ENCODE data around the gene CNPY1. TPM values are rescaled to one million over a fixed set of nuclear protein-coding genes. Genes with fewer than 3 reads are reported as not detected.

The CNPY1 gene
- total and polyA plus RNA-seq, 4 donors, result not detected

DNA sequence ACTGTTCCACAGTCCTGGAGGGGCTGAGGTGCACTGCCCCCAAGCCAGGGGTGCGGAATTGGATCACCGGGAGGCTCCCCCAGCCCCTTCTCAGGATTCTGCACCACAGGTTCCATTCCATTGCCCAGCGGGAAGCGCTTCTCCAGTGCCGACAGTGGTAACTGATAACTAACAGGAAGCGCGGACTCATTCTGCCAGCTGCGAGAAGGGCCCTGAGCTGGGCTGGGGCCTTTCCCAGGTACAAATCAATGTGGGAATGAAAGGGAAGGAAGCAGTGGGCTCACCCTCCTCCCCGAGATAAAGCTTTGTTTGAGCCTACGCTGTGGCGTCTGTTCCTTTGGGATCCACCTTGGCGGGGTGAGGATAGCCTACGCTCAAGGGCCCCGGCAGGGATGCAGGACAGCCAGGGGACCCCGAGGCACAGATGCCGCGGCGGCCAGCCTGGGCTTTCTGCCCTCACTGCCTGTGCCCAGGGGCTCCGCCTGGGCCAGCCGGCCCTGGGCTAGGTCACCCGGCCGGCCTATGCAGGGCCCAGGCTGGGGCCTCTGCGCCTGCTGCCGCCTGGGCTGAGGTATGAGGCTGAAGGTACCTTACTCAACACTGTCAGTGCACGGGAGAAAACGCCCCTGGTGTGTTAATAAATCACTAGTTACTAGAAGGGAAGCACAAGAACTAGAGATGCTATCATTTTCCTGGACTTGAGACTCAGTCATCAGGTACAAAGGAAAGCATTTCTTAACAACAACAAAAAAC, 49.0 kb downstream of the CNPY1 start:
- no peak overlapping the region for H3K4me3 ChIP-seq
- peaks cover 4 to 77% (median 45%) of the 10 kb centered on the region in 3 donors for H3K27me3 ChIP-seq (ENCODE audit: control insufficient read depth in 3 of 3, insufficient read depth in 3 of 3, low read length in 2 of 3)
- no peak for TF ChIP-seq CTCF (IDR thresholded peaks at IDR 0.05; ENCODE audit: control extremely low read depth, extremely low read depth)
- H3K9ac ChIP-seq (ENCODE audit: insufficient read depth in 1 of 2, low read length in 2 of 2), result no peak overlapping the region
- H3K27ac ChIP-seq (ENCODE audit: low read depth in 1 of 2, low read length in 1 of 2), result no peak overlapping the region
- ATAC-seq (ENCODE audit: insufficient read depth, low FRiP score) (no peak), DNase-seq (no peak)
- peaks cover 0 to 2% (median 0%) of the 10 kb centered on the region in 4 donors for H3K9me3 ChIP-seq (ENCODE audit: control insufficient read depth in 4 of 4, insufficient read depth in 3 of 4, low read length in 3 of 4)
- no peaks in the 10 kb centered on the region for H3K4me1 ChIP-seq (ENCODE audit: control insufficient read depth in 5 of 5, insufficient read depth in 5 of 5, low read length in 5 of 5)
- WGBS, 2 donors, result 70 to 71% methylated on average over 26 of the region's 26 CpGs
- no peaks in the 10 kb centered on the region for H3K36me3 ChIP-seq (ENCODE audit: control insufficient read depth in 4 of 4, insufficient read depth in 4 of 4, low read length in 4 of 4)

DNA sequence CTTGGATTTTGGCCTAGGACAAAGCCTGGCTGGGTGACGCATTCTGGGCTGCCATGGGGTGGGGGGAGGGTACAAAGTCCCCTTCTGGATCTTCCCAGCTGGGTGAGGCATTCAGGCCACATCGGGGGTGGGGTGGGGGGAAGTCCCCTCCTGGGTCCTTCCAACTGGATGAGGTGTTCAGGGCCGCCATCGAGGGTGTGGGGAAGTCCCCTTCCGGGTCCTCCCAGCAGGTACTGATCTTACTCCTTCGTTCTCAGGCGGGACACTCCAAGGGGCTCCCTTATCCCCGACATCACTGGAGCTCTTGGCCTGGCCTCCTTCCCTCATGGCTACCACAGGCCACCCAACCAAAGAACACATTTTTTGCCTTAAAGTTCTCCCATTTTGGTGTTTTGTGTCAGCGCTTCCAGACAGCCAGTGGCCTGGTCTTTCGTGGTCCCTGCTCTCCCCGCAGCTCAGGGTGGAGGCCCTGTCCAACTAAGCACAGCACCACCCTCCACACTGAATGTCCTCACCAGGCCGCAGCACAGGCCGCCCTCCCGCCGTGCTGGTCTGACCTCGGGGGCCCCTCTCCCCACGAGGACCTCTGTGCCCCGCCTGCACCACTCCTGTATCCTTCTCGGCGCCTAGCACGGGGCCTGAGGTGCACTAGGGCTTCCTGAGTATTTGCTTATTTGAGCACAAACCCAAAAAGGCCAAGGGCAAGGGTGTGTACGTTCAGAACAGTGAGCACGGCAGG, 49.9 kb downstream of the CNPY1 start:
- H3K36me3 ChIP-seq (ENCODE audit: control insufficient read depth in 4 of 4, insufficient read depth in 4 of 4, low read length in 4 of 4), result no peaks in the 10 kb centered on the region
- H3K9ac ChIP-seq (ENCODE audit: insufficient read depth in 1 of 2, low read length in 2 of 2), result no peak overlapping the region
- no peak overlapping the region for H3K27ac ChIP-seq (ENCODE audit: low read depth in 1 of 2, low read length in 1 of 2)
- H3K27me3 ChIP-seq (ENCODE audit: control insufficient read depth in 3 of 3, insufficient read depth in 3 of 3, low read length in 2 of 3), result peaks cover 4 to 77% (median 43%) of the 10 kb centered on the region in 3 donors
- DNase-seq (no peak), ATAC-seq (ENCODE audit: insufficient read depth, low FRiP score) (no peak)
- peaks cover 0 to 2% (median 0%) of the 10 kb centered on the region in 4 donors for H3K9me3 ChIP-seq (ENCODE audit: control insufficient read depth in 4 of 4, insufficient read depth in 3 of 4, low read length in 3 of 4)
- H3K4me3 ChIP-seq, result no peak overlapping the region
- WGBS, 2 donors, result 83 to 90% methylated on average over 23 of the region's 23 CpGs
- H3K4me1 ChIP-seq (ENCODE audit: control insufficient read depth in 5 of 5, insufficient read depth in 5 of 5, low read length in 5 of 5), result no peaks in the 10 kb centered on the region
- no peak for TF ChIP-seq CTCF (IDR thresholded peaks at IDR 0.05; ENCODE audit: control extremely low read depth, extremely low read depth)

DNA sequence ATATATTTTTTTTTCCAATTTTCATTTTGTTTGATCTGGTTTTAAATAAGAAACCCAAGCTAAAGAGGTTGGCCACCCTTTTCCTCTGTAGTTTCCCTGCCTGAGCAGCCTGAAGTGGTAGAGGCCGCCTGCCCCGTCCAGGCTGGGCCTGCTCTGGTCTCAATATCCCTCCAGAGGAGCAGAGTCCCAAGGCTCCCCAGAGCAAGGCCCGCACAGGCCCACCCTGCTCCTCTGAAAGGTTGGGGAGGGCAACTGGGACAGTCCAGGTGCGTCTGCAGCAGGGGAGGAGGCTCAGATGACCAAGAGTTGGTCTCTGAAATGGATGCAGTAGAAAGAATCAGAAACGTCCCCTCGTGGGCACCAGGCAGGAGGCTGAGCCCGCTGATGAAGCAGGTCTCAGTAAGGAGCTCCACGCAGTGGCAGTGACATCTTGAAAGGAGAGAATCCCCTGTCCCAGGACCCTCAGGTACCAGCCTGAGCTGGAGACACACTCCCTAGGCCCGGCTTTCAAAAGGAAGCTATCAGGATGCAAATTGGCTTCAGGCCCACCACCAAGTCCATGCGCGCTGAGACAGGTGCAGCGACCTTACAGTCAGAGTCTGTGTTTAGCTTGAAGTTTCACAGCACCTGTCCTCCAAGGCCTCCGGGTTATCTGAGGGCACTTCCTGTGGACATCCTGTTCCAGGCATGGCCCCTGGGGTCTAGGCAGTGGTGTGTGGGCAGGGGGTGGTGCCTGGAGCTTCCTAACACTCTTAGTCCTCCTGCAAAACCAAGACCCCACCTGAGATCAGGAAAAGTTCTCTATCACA, 50.7 kb downstream of the CNPY1 start:
- peaks cover 4 to 72% (median 35%) of the 10 kb centered on the region in 3 donors for H3K27me3 ChIP-seq (ENCODE audit: control insufficient read depth in 3 of 3, insufficient read depth in 3 of 3, low read length in 2 of 3)
- DNase-seq, result no peak
- WGBS, 2 donors, result 83 to 84% methylated on average over 13 of the region's 13 CpGs
- no peak overlapping the region for H3K9ac ChIP-seq (ENCODE audit: insufficient read depth in 1 of 2, low read length in 2 of 2)
- H3K36me3 ChIP-seq (ENCODE audit: control insufficient read depth in 4 of 4, insufficient read depth in 4 of 4, low read length in 4 of 4), result no peaks in the 10 kb centered on the region
- TF ChIP-seq CTCF (IDR thresholded peaks at IDR 0.05; ENCODE audit: control extremely low read depth, extremely low read depth), result no peak
- H3K4me3 ChIP-seq, result no peak overlapping the region
- peaks cover 0 to 2% (median 0%) of the 10 kb centered on the region in 4 donors for H3K9me3 ChIP-seq (ENCODE audit: control insufficient read depth in 4 of 4, insufficient read depth in 3 of 4, low read length in 3 of 4)
- H3K4me1 ChIP-seq (ENCODE audit: control insufficient read depth in 5 of 5, insufficient read depth in 5 of 5, low read length in 5 of 5), result peaks cover 0 to 7% (median 3%) of the 10 kb centered on the region in 5 donors
- no peak for ATAC-seq (ENCODE audit: insufficient read depth, low FRiP score)
- no peak overlapping the region for H3K27ac ChIP-seq (ENCODE audit: low read depth in 1 of 2, low read length in 1 of 2)
